HepG2 (cell line): Measurements from ENCODE around the gene PLSCR4. TPM values are rescaled to one million over a fixed set of nuclear protein-coding genes. Genes with fewer than 3 reads are reported as not detected.

ENCODE experiments used
- ATAC-seq: fragments of 200-7000 bp; cut with Tn5 transposase; 3 replicates; pipeline ENCODE4 v1.9.1; 2020; ENCODE audit warnings: mild to moderate bottlenecking, moderate library complexity
- BruUV-seq: library from RNA; stranded (reverse); fragments of 400-500 nt; replicated peaks from 2 replicates; lab custom pipeline; 2021; lab: Mats Ljungman, UMichigan
- CTCF ChIA-PET: fragments of 300-600 bp; formaldehyde crosslinking; extraction: SDS; loops from one replicate; lab custom pipeline; 2021; ENCODE audit warnings: low total read pairs, inconsistent platforms, low intra/inter-chr PET ratio; lab: Yijun Ruan, JAX
- POLR2A ChIA-PET: fragments of 350-600 bp; sonication (Branson Sonifier 250); formaldehyde crosslinking; loops from one replicate; lab custom pipeline; 2020; ENCODE audit warnings: antibody characterized with exemption, inconsistent platforms; lab: Yijun Ruan, JAX
- DNase-seq: peaks from one replicate; pipeline ENCODE4 v3.0.0-alpha.2; 2015; ENCODE audit warnings: low spot score
- FAIRE-seq: peaks from 3 replicates; lab custom pipeline; 2011; peaks lifted over from hg19 to GRCh38; lab: Jason Lieb, UNC
- H2AFZ ChIP-seq: one replicate; pipeline ENCODE4 v1.6.1; 2011; ENCODE audit warnings: low read length, inconsistent platforms
- H3K27ac ChIP-seq: fragments of 300-600 bp; 3 replicates; pipeline ENCODE4 v1.8.0; 2011; ENCODE audit warnings: mixed run types, mild to moderate bottlenecking, mixed read lengths, low read length, inconsistent platforms; ENCODE audit not compliant: insufficient read depth; ENCODE audit errors: extremely low read length
- H3K27me3 ChIP-seq, 2 experiments: fragments of 200-600 bp in 1 of 2; 2 replicates in 1 of 2; 3 replicates in 1 of 2; pipeline versions ENCODE4 v1.6.0 to v1.8.0; 2011; ENCODE audit warnings: low read length in 2 of 2, mild to moderate bottlenecking in 2 of 2, moderate library complexity in 2 of 2, inconsistent platforms in 1 of 2; ENCODE audit not compliant: insufficient read depth in 2 of 2, control insufficient read depth in 1 of 2
- H3K36me3 ChIP-seq, 2 experiments: fragments of 200-600 bp in 1 of 2; replicated peaks in 1 of 2; 2 replicates in 1 of 2; 3 replicates in 1 of 2; pipeline versions ENCODE4 v1.5.1 to v1.8.0; 2011; ENCODE audit warnings: low read length in 2 of 2, inconsistent platforms in 1 of 2; ENCODE audit not compliant: insufficient read depth in 2 of 2, control insufficient read depth in 1 of 2
- H3K4me1 ChIP-seq: 2 replicates; pipeline ENCODE4 v1.5.1; 2012; ENCODE audit warnings: low read length, inconsistent platforms; ENCODE audit not compliant: insufficient read depth
- H3K4me2 ChIP-seq: 2 replicates; pipeline ENCODE4 v1.6.0; 2011; ENCODE audit warnings: low read depth, low read length, inconsistent platforms
- H3K4me3 ChIP-seq, 3 experiments: fragments of 200-600 bp in 1 of 3; sonication (generic), shearing (Covaris generic) in 1 of 3; replicated peaks in 1 of 3; 2 replicates each; pipeline ENCODE4 v1.5.1; 2011 to 2016; ENCODE audit warnings: low read length in 3 of 3, inconsistent platforms in 2 of 3, low read depth in 2 of 3, mild to moderate bottlenecking in 2 of 3, control low read depth in 1 of 3, mixed read lengths in 1 of 3; ENCODE audit not compliant: insufficient read depth in 1 of 3
- H3K79me2 ChIP-seq: one replicate; pipeline ENCODE4 v1.6.1; 2011; ENCODE audit warnings: low read length, inconsistent platforms; ENCODE audit not compliant: insufficient read depth
- H3K9ac ChIP-seq: 2 replicates; pipeline ENCODE4 v1.6.0; 2011; ENCODE audit warnings: mild to moderate bottlenecking, low read depth, low read length, inconsistent platforms; ENCODE audit not compliant: insufficient read depth
- H3K9me3 ChIP-seq: 2 replicates; pipeline ENCODE4 v1.5.1; 2012; ENCODE audit warnings: mild to moderate bottlenecking, low read length
- H4K20me1 ChIP-seq: 2 replicates; pipeline ENCODE4 v1.6.0; 2011; ENCODE audit warnings: inconsistent platforms, mild to moderate bottlenecking, low read length, moderate library complexity; ENCODE audit not compliant: insufficient read depth
- ATF1 ChIP-seq: IDR thresholded peaks from 2 replicates; pipeline ENCODE4 v1.6.1; 2016; ENCODE audit warnings: mild to moderate bottlenecking, control low read depth
- DBP ChIP-seq: sonication (generic); formaldehyde crosslinking; IDR thresholded peaks from 2 replicates; pipeline ENCODE4 v1.4.0; 2020; ENCODE audit warnings: missing genetic modification reagents; ENCODE audit errors: not compliant biosample characterization
- GPN1 ChIP-seq: sonication (generic); formaldehyde crosslinking; IDR thresholded peaks from 2 replicates; pipeline ENCODE4 v1.5.1; 2020; ENCODE audit warnings: missing genetic modification reagents, borderline replicate concordance
- GTF2F1 ChIP-seq: fragments of 150-350 bp; IDR thresholded peaks from 2 replicates; pipeline ENCODE4 v1.6.1; 2014; ENCODE audit warnings: low read length
- KAT8 ChIP-seq: IDR thresholded peaks from 2 replicates; pipeline ENCODE4 v1.6.1; 2016; ENCODE audit warnings: missing genetic modification reagents, missing compliant biosample characterization
- KDM1A ChIP-seq: IDR thresholded peaks from 2 replicates; pipeline ENCODE4 v1.6.1; 2016; ENCODE audit warnings: missing compliant biosample characterization
- KLF13 ChIP-seq: sonication (generic); formaldehyde crosslinking; IDR thresholded peaks from 2 replicates; pipeline ENCODE4 v1.4.0; 2020; ENCODE audit warnings: mild to moderate bottlenecking, missing genetic modification reagents
- KLF9 ChIP-seq: IDR thresholded peaks from 2 replicates; pipeline ENCODE4 v1.6.1; 2016; ENCODE audit warnings: low read depth
- NFRKB ChIP-seq: fragments of 450-650 bp; IDR thresholded peaks from 2 replicates; pipeline ENCODE4 v1.6.1; 2017
- PHF5A ChIP-seq: IDR thresholded peaks from one replicate; pipeline ENCODE4 v1.6.1; 2018; ENCODE audit warnings: low read depth, missing genetic modification reagents; ENCODE audit not compliant: unreplicated experiment
- PPARG ChIP-seq: conservative IDR thresholded peaks from 2 replicates; pipeline ENCODE4 v1.6.1; 2016; ENCODE audit warnings: missing biosample characterization, missing genetic modification reagents
- SATB2 ChIP-seq: sonication (generic); formaldehyde crosslinking; IDR thresholded peaks from 2 replicates; pipeline ENCODE4 v1.5.0; 2020; ENCODE audit warnings: missing genetic modification reagents
- SMAD3 ChIP-seq: sonication (generic); formaldehyde crosslinking; IDR thresholded peaks from 2 replicates; pipeline ENCODE4 v1.4.0; 2020; ENCODE audit warnings: missing genetic modification reagents
- SP4 ChIP-seq: sonication (generic); formaldehyde crosslinking; IDR thresholded peaks from 2 replicates; pipeline ENCODE4 v1.8.1; 2023; ENCODE audit warnings: mild to moderate bottlenecking, missing genetic modification reagents
- ZNF275 ChIP-seq: sonication (generic); formaldehyde crosslinking; IDR thresholded peaks from 2 replicates; pipeline ENCODE4 v1.8.0; 2022; ENCODE audit warnings: missing genetic modification reagents, mild to moderate bottlenecking, inconsistent platforms, borderline replicate concordance
- ZNF430 ChIP-seq: sonication (generic); formaldehyde crosslinking; IDR thresholded peaks from 2 replicates; pipeline ENCODE4 v1.9.0; 2021; ENCODE audit warnings: mild to moderate bottlenecking, missing genetic modification reagents
- ZNF839 ChIP-seq: sonication (generic); formaldehyde crosslinking; IDR thresholded peaks from 2 replicates; pipeline ENCODE4 v1.4.0; 2020; ENCODE audit warnings: missing genetic modification reagents, mild to moderate bottlenecking, borderline replicate concordance
- ZSCAN12 ChIP-seq: sonication (generic); formaldehyde crosslinking; IDR thresholded peaks from 2 replicates; pipeline ENCODE4 v1.9.0; 2021; ENCODE audit warnings: mild to moderate bottlenecking, missing genetic modification reagents
- WGBS: methylation state at CpG from one replicate; pipeline ENCODE4 v1.1.6; 2017; ENCODE audit warnings: low lambda C conversion rate; 5-methylcytosine and 5-hydroxymethylcytosine counted together
- in situ Hi-C: cut with HindIII; loops from 2 replicates; pipeline ENCODE4 v1.10.0; 2017; ENCODE audit warnings: low pct_unique_long_range_greater_than_20kb; ENCODE audit not compliant: extremely low pct_ligation_motif_present
- intact Hi-C: fragments of 100-400 bp; cut with micrococcal nuclease; formaldehyde crosslinking; loops from one replicate; pipeline ENCODE4 v1.10.0; 2022; ENCODE audit not compliant: unreplicated experiment
- polyA plus RNA-seq, 8 experiments: library from polyadenylated mRNA; depleted of rRNA in 3 of 8; stranded (reverse) in 7 of 8; unstranded in 1 of 8; fragments of >200 nt; fragmentation: Illumina TruSeq in 4 of 8; extraction: Trizol in 4 of 8; gene quantifications; 2 replicates each; pipeline versions ENCODE4 v1.2.1 to v1.2.3, GENCODE V29; 2011 to 2016; ENCODE audit warnings: low read depth in 4 of 8, missing spikeins in 1 of 8, mixed read lengths in 1 of 8; ENCODE audit not compliant: insufficient read depth in 1 of 8
- total RNA-seq, 5 experiments: library from RNA; depleted of rRNA; stranded (reverse); fragments of >200 nt; fragmentation: Illumina TruSeq; extraction: Trizol; gene quantifications; 2 replicates each; pipeline ENCODE4 v1.2.3, GENCODE V29; 2016; ENCODE audit warnings: low read depth in 1 of 5
- TF ChIP-seq, protein P1 (sequence below), 2 experiments: fragments of 450-650 bp in 1 of 2; sonication (generic) in 1 of 2; formaldehyde crosslinking; IDR thresholded peaks; 2 replicates each; pipeline versions ENCODE4 v1.5.0 to v1.8.0; 2020 to 2022; ENCODE audit warnings: mild to moderate bottlenecking in 1 of 2, missing genetic modification reagents in 1 of 2

Gene PLSCR4
- total and polyA plus RNA-seq, 2 of the 13 experiments (the other 11 are each of a cell fraction or from before 2014, with no cell fraction given): 1.5 to 59.0 TPM

DNA sequence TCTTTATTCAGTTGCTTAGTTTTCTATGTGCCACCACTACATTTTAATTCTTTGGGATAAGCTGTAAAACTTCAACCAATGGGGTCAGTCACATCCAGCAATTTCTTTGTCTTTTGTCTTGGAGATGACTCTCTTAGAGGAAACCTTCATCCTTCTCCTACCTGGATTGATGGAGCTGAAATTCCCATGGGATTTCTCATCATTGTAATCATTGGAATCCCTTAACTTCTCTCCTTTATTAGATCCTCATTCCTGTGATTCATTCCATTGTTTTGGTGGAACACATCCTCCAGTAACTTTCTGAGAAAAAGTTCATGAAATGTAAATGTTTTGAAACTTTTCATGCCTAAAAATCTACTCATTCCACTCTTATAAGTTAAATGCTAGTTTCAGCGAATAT, 80.3 kb downstream of the PLSCR4 start:
- in situ Hi-C loops: no loop called here
- 12% methylated on average over 1 of the region's 1 CpG for WGBS
- no peak for FAIRE-seq

GRCh38 chr3:146169891-146170290, 81.0 kb downstream of the PLSCR4 start:
- Histone ChIP-seq H3K79me2 (no peaks in the 10 kb centered on the region), H3K4me3 (no peak overlapping the region), H3K9me3 (no peaks in the 10 kb centered on the region), H3K9ac (no peak overlapping the region), H3K4me2 (no peak overlapping the region), H4K20me1 (no peaks in the 10 kb centered on the region), H2AFZ (no peak overlapping the region), H3K4me1 (peaks cover 21% of the 10 kb centered on the region), H3K27me3 (no peaks in the 10 kb centered on the region), H3K36me3 (no peaks in the 10 kb centered on the region), H3K27ac (no peak overlapping the region)
- intact Hi-C loops (loop anchor here (10.0 kb wide), 1 partner anchor 1845 kb away; no protein-coding TSS in a partner anchor), in situ Hi-C loops (loop anchor here (10.0 kb wide), 1 partner anchor 105 kb away; no protein-coding TSS in a partner anchor)
- WGBS: 55% methylated on average over 1 of the region's 1 CpG
- FAIRE-seq (no peak), DNase-seq (no peak), ATAC-seq (no peak)
- no TSS peak for BruUV-seq
- ChIA-PET POLR2A (interaction anchor here (1.3 kb wide), 1 partner anchor 9 kb away, joined by 8 read pairs; the partner anchor contains the start of gene PLOD2), CTCF (no interaction called here)
- TF ChIP-seq, protein P1, sequence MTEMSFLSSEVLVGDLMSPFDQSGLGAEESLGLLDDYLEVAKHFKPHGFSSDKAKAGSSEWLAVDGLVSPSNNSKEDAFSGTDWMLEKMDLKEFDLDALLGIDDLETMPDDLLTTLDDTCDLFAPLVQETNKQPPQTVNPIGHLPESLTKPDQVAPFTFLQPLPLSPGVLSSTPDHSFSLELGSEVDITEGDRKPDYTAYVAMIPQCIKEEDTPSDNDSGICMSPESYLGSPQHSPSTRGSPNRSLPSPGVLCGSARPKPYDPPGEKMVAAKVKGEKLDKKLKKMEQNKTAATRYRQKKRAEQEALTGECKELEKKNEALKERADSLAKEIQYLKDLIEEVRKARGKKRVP (CRISPR knock-in tag; IDR thresholded peaks at IDR 0.05): no peak
- TF ChIP-seq SATB2: no peak
- no peak for TF ChIP-seq KAT8 (CRISPR knock-in tag)
- TF ChIP-seq KLF13 (CRISPR knock-in tag): no peak
- TF ChIP-seq ZSCAN12 (CRISPR knock-in tag): no peak
- no peak for TF ChIP-seq KDM1A (CRISPR knock-in tag)
- TF ChIP-seq GTF2F1: no peak
- no peak for TF ChIP-seq SP4 (CRISPR knock-in tag)
- TF ChIP-seq GPN1 (CRISPR knock-in tag): no peak
- TF ChIP-seq PPARG (CRISPR knock-in tag): no peak
- TF ChIP-seq ZNF275 (CRISPR knock-in tag): no peak
- no peak for TF ChIP-seq ATF1 (CRISPR knock-in tag)
- no peak for TF ChIP-seq NFRKB

More for the DNA sequence above, 80.3 kb downstream of the PLSCR4 start:
- no peak for DNase-seq
- no peak for ATAC-seq
- BruUV-seq: no TSS peak
- no peaks in the 10 kb centered on the region for H3K27me3 ChIP-seq
- TF ChIP-seq PHF5A: no peak
- no peak for TF ChIP-seq SMAD3 (CRISPR knock-in tag)
- TF ChIP-seq KLF9 (CRISPR knock-in tag): no peak
- TF ChIP-seq DBP (CRISPR knock-in tag): no peak
- no peak for TF ChIP-seq ZNF430
- TF ChIP-seq ZNF839 (CRISPR knock-in tag): no peak
- TF ChIP-seq, all 625 proteins: peak for 0
- Histone ChIP-seq H3K4me1 (peaks cover 14% of the 10 kb centered on the region), H2AFZ (no peak overlapping the region), H4K20me1 (no peaks in the 10 kb centered on the region), H3K4me3 (no peak overlapping the region), H3K27ac (no peak overlapping the region), H3K9ac (no peak overlapping the region), H3K4me2 (no peak overlapping the region), H3K79me2 (no peaks in the 10 kb centered on the region), H3K9me3 (no peaks in the 10 kb centered on the region), H3K36me3 (no peaks in the 10 kb centered on the region)
- POLR2A ChIA-PET: interaction anchor here (1.3 kb wide), 1 partner anchor 9 kb away, joined by 8 read pairs; the partner anchor contains the start of gene PLOD2
- CTCF ChIA-PET: no interaction called here
- intact Hi-C loops: loop anchor here (10.0 kb wide), 1 partner anchor 1846 kb away; no protein-coding TSS in a partner anchor
